Psoas muscle (tissue), 8 donors: Measurements from ENCODE around the gene ELP1. TPM values are rescaled to one million over a fixed set of nuclear protein-coding genes. Genes with fewer than 3 reads are reported as not detected.

Source experiments
- ATAC-seq, 4 donors: fragments of 200-7000 bp; cut with Tn5 transposase; one replicate each; pipeline ENCODE4 v1.9.1; 2020; ENCODE audit warnings: moderate library complexity in 3 of 4, mild to moderate bottlenecking in 2 of 4
- DNase-seq, 2 donors: peaks; one replicate each; pipeline ENCODE4 v3.0.0-alpha.2; 2020
- H3K27ac ChIP-seq: fragments of 200-600 bp; one replicate; pipeline ENCODE4 v1.8.0; 2022
- H3K27me3 ChIP-seq, 3 donors: fragments of 200-600 bp in 1 of 3; one replicate each; pipeline versions ENCODE4 v1.6.1 to v1.8.0; 2013 to 2022; ENCODE audit warnings: low read length in 2 of 3, mild to moderate bottlenecking in 2 of 3, moderate library complexity in 1 of 3; ENCODE audit not compliant: insufficient read depth in 3 of 3
- H3K36me3 ChIP-seq, 2 donors: fragments of 200-600 bp in 1 of 2; one replicate each; pipeline versions ENCODE4 v1.6.1 to v1.8.0; 2013 to 2022; ENCODE audit warnings: low read depth in 1 of 2, mild to moderate bottlenecking in 1 of 2, moderate library complexity in 1 of 2; ENCODE audit not compliant: insufficient read depth in 1 of 2
- H3K4me1 ChIP-seq: fragments of 200-600 bp; one replicate; pipeline ENCODE4 v1.8.0; 2022
- H3K4me3 ChIP-seq: fragments of 200-600 bp; one replicate; pipeline ENCODE4 v1.8.0; 2022; ENCODE audit warnings: mild to moderate bottlenecking
- H3K9me3 ChIP-seq: fragments of 200-600 bp; one replicate; pipeline ENCODE4 v1.8.0; 2022
- WGBS, 3 donors: extraction: QIAGEN DNeasy Blood & Tissue Kit; methylation state at CpG; one replicate each; pipeline versions ENCODE4 v1.1.6 to v1.1.7; 2013; 5-methylcytosine and 5-hydroxymethylcytosine counted together
- intact Hi-C, 2 donors: fragments of 100-400 bp; cut with DNase I; formaldehyde crosslinking; loops; one replicate each; pipeline versions ENCODE4 v1.11.0 to v1.14.2; 2022
- polyA plus RNA-seq, 3 donors: library from polyadenylated mRNA; stranded (reverse); fragments of 200-250 nt; gene quantifications; one replicate each; pipeline ENCODE4 v1.2.3, GENCODE V29; 2013
- total RNA-seq, 4 donors: library from RNA; stranded (reverse); fragmentation: NEBNext Ultra II Directional in 2 of 4; extraction: Animal tissue kit (Norgen Biotek cat#: 25700) in 2 of 4; gene quantifications; one replicate each; pipeline versions ENCODE4 v1.2.1 to v1.2.4, GENCODE V29; 2021 to 2023
- TF ChIP-seq, protein P1 (sequence below): fragments of 200-600 bp; IDR thresholded peaks from one replicate; pipeline ENCODE4 v1.8.0; 2022; ENCODE audit warnings: antibody characterized with exemption
- donor health status: healthy with polysubstance abuse.
- donor health status: DM: no; HTN: no; CAD: no; lungs with moderate emphysema.
- donor health status: Bipolar disorder and iron deficiency.
- donor health status: healthy.
- donor health status: DM: yes; HTN: yes; CAD: no.
- donor health status: DM: no; HTN: no; CAD: no.
- donor health status: DM: no; HTN: no; CAD: no.
- donor health status: DM: yes; HTN: yes; CAD: no.

Gene ELP1
- total and polyA plus RNA-seq, 7 donors, result 9.6 to 21.0 (median 16.8) TPM

DNA sequence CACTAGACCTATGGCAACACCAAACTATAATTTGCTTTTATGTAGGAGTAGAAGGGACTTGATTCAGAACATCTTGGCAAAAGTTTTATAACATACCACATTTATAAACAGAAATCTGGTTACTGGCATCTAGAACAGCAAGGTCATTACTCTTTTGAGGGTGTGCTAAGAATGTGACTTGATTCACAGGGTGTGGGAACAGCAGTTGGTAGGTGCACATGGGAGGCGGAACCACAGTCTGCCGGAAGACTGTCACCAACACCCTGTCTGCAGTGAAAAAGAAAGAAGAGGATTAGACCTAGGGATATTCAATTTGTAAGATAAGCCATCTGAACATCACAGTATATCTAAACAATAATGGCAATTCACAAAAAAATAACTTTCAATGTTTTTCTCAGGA is 23.0 kb downstream of the ELP1 start:
- no peaks in the 10 kb centered on the region for H3K27me3 ChIP-seq
- no peak for ATAC-seq
- H3K36me3 ChIP-seq, result peaks cover 15 to 100% of the 10 kb centered on the region in 2 donors
- 93 to 94% (median 94%) methylated on average over 2 of the region's 2 CpGs for WGBS, 3 donors
- intact Hi-C loops, result no loop called here
- DNase-seq, result no peak
- TF ChIP-seq, protein P1, sequence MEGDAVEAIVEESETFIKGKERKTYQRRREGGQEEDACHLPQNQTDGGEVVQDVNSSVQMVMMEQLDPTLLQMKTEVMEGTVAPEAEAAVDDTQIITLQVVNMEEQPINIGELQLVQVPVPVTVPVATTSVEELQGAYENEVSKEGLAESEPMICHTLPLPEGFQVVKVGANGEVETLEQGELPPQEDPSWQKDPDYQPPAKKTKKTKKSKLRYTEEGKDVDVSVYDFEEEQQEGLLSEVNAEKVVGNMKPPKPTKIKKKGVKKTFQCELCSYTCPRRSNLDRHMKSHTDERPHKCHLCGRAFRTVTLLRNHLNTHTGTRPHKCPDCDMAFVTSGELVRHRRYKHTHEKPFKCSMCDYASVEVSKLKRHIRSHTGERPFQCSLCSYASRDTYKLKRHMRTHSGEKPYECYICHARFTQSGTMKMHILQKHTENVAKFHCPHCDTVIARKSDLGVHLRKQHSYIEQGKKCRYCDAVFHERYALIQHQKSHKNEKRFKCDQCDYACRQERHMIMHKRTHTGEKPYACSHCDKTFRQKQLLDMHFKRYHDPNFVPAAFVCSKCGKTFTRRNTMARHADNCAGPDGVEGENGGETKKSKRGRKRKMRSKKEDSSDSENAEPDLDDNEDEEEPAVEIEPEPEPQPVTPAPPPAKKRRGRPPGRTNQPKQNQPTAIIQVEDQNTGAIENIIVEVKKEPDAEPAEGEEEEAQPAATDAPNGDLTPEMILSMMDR, result no peak
- H3K4me1 ChIP-seq, result no peaks in the 10 kb centered on the region
- no peak overlapping the region for H3K27ac ChIP-seq
- H3K4me3 ChIP-seq, result no peak overlapping the region
- no peaks in the 10 kb centered on the region for H3K9me3 ChIP-seq

DNA sequence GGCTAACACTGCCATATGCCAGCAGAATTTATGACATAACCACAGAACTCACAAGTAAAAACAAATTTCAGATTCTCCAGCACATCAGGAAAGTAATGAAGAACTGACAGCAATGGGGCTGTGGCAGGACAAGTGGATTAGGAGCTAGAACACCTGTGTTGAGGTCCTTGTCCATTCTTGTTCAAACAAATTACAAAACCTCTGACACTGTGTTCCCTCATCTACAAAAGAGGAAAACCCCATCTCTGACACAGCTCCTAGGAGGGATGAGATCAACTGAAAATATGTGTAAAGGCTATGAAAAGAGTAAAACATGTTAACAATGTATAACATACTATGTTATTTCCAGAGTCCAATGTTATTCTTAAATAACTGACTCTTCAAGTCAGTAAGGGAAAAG is 23.5 kb downstream of the ELP1 start:
- no peaks in the 10 kb centered on the region for H3K9me3 ChIP-seq
- no peak overlapping the region for H3K27ac ChIP-seq
- H3K36me3 ChIP-seq, result peaks cover 12 to 100% of the 10 kb centered on the region in 2 donors
- H3K27me3 ChIP-seq, result no peaks in the 10 kb centered on the region
- DNase-seq (no peak), ATAC-seq (no peak)
- TF ChIP-seq, protein P1, result no peak
- no peaks in the 10 kb centered on the region for H3K4me1 ChIP-seq
- intact Hi-C loops, result no loop called here
- H3K4me3 ChIP-seq, result no peak overlapping the region

DNA sequence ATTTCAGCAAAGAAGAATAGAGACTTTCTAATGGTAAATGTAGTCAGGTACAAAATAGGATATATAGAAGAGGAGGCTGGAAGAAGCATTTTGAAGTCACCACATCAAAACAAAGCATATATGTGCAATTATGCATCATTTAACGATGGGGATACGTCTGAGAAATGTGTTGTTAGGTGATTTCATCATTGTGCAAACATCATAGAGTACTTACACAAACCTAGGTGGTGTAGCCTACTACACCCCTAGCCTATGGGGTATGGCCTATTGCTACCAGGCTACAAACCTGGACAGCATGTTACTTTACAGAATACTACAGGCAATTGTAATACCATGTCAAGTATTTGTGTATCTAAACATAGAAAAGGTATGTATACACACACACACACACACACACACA is 28.4 kb downstream of the ELP1 start:
- Histone ChIP-seq H3K36me3 (peaks cover 14 to 98% of the 10 kb centered on the region in 2 donors), H3K27me3 (no peaks in the 10 kb centered on the region), H3K4me3 (no peak overlapping the region), H3K9me3 (no peaks in the 10 kb centered on the region), H3K27ac (no peak overlapping the region), H3K4me1 (no peaks in the 10 kb centered on the region)
- ATAC-seq (no peak), DNase-seq (no peak)
- intact Hi-C loops, result no loop called here
- TF ChIP-seq, protein P1, result no peak
- 91 to 92% (median 92%) methylated on average over 2 of the region's 2 CpGs for WGBS, 3 donors

DNA sequence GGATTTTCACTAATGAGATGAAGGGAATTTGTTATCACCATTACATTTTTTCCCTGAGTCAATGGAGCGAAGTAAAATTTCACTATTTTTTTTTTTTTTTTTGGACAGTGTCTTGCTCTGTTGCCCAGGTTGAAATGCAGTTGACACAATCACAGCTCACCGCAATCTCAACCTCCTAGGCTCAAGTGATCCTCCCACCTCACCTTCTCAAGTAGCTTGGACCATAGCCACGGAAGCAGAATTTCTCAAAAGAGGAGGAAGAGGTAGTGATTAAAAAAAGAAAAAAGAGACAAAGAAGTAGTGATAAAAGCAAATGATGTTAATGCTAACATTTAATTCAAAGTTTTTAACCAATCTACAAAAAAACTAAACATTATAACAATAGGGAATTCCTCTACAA is 29.8 kb downstream of the ELP1 start:
- H3K9me3 ChIP-seq, result no peaks in the 10 kb centered on the region
- TF ChIP-seq, protein P1, result no peak
- H3K36me3 ChIP-seq, result peaks cover 17 to 98% of the 10 kb centered on the region in 2 donors
- H3K4me3 ChIP-seq, result no peak overlapping the region
- intact Hi-C loops, result no loop called here
- WGBS, 3 donors, result 94 to 96% (median 96%) methylated on average over 3 of the region's 3 CpGs
- H3K4me1 ChIP-seq, result no peaks in the 10 kb centered on the region
- ATAC-seq, result no peak
- H3K27me3 ChIP-seq, result no peaks in the 10 kb centered on the region
- DNase-seq, result no peak
- H3K27ac ChIP-seq, result no peak overlapping the region

DNA sequence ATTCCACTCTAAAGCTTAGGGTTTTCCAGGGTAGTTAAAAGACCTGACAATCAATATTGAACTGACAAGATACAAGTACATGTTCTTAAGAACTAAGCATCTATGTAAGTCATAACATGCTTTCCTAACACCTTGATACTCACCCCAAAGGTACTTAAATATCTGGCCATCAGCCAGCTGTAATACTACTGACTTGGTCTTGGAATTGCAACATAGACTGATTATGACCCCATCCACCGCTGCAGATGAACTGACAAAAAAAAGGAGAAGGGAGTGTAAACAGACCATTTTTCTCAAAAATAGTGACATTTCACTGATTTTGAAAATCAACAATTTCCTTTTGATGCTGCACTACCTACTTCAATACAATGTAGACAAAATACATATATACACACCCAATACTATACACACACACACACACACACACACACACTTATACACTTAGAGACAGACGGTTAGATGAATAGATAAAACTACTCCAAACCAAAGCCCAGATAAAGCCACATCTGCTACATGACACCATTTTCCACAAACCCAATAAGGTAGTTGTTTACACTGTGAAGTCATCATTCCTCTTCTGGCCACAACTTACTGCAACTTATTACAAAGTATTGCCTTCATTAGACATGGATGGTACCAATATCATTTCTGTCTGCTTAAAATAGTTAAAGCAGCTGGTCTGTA is 30.4 kb downstream of the ELP1 start:
- WGBS, 3 donors, result 86 to 93% (median 89%) methylated on average over 2 of the region's 2 CpGs
- intact Hi-C loops, result no loop called here
- Histone ChIP-seq H3K4me1 (no peaks in the 10 kb centered on the region), H3K9me3 (no peaks in the 10 kb centered on the region), H3K27ac (no peak overlapping the region), H3K27me3 (no peaks in the 10 kb centered on the region), H3K4me3 (no peak overlapping the region), H3K36me3 (peaks cover 17 to 98% of the 10 kb centered on the region in 2 donors)
- ATAC-seq (no peak), DNase-seq (no peak)
- TF ChIP-seq, protein P1, result no peak
